Measurements from ENCODE around the gene CDV3. TPM values are rescaled to one million over a fixed set of nuclear protein-coding genes. Genes with fewer than 3 reads are reported as not detected.

The CDV3 gene
- total and polyA plus RNA-seq, 2 donors (not counting 1 experiment from before 2014, with no cell fraction given) = 39.8 to 188 TPM

- Histone ChIP-seq H3K27me3 (replicated peaks in 1 of 4; ENCODE audit: control extremely low read depth in 1 of 4, control insufficient read depth in 3 of 4, insufficient read depth in 4 of 4, low read length in 3 of 4) (no peaks in the 10 kb centered on the region), H3K4me1 (ENCODE audit: control insufficient read depth in 2 of 2, insufficient read depth in 2 of 2, low read length in 2 of 2) (peaks cover 44 to 50% of the 10 kb centered on the region in 2 donors), H3K4me3 (ENCODE audit: control extremely low read depth in 1 of 5, extremely low read depth in 1 of 5, insufficient read depth in 1 of 5, low read depth in 2 of 5, low read length in 4 of 5) (peak overlapping the region in 1 of 5 experiments; percentile 6), H3K79me2 (ENCODE audit: control insufficient read depth, insufficient read depth, low read length) (peaks cover 66% of the 10 kb centered on the region), H3K4me2 (replicated peaks; ENCODE audit: low read depth, low read length, poor library complexity, severe bottlenecking) (peak overlapping the region; percentile 89), H2AFZ (ENCODE audit: insufficient read depth, low read depth, low read length, poor library complexity, severe bottlenecking) (no peak overlapping the region), H3K9me3 (ENCODE audit: control extremely low read depth in 1 of 3, control insufficient read depth in 2 of 3, insufficient read depth in 1 of 3, low read length in 2 of 3) (no peaks in the 10 kb centered on the region), H3K9ac (ENCODE audit: low read length) (peak overlapping the region; percentile 4), H3K36me3 (replicated peaks in 1 of 2; ENCODE audit: control extremely low read depth in 1 of 2, control insufficient read depth in 1 of 2, extremely low read depth in 1 of 2, insufficient read depth in 2 of 2, low read length in 1 of 2) (peaks cover 8 to 46% of the 10 kb centered on the region in 2 experiments), H3K27ac (ENCODE audit: low read length in 2 of 2) (no peak overlapping the region), H4K20me1 (ENCODE audit: control insufficient read depth, insufficient read depth, low read length, poor library complexity, severe bottlenecking) (peaks cover 55% of the 10 kb centered on the region)
- H3K9me3 Mint-ChIP-seq (ENCODE audit: insufficient read depth) = no peaks in the 10 kb centered on the region
- intact Hi-C loops (cut with micrococcal nuclease) = loop anchor here (10.0 kb wide), 1 partner anchor 669 kb away; no protein-coding TSS in a partner anchor
- no peaks in the 10 kb centered on the region for H3K27me3 Mint-ChIP-seq
- H3K27ac Mint-ChIP-seq = peak overlapping the region; percentile 76
- ATAC-seq (ENCODE audit: low read depth) = no peak
- no peak for DNase-seq
- POLR2A ChIA-PET = interaction anchor here (0.7 kb wide), 1 partner anchor 85 kb away, joined by 5 read pairs; the partner anchor contains the start of gene TOPBP1
- peak overlapping the region; percentile 94 for H3K4me3 Mint-ChIP-seq
- H3K4me1 Mint-ChIP-seq = peaks cover 68% of the 10 kb centered on the region
- no peak for TF ChIP-seq EZH2 (IDR thresholded peaks at IDR 0.05; ENCODE audit: borderline replicate concordance, insufficient read depth, low read depth, low read length, poor library complexity, severe bottlenecking)
- TF ChIP-seq, protein P1, sequence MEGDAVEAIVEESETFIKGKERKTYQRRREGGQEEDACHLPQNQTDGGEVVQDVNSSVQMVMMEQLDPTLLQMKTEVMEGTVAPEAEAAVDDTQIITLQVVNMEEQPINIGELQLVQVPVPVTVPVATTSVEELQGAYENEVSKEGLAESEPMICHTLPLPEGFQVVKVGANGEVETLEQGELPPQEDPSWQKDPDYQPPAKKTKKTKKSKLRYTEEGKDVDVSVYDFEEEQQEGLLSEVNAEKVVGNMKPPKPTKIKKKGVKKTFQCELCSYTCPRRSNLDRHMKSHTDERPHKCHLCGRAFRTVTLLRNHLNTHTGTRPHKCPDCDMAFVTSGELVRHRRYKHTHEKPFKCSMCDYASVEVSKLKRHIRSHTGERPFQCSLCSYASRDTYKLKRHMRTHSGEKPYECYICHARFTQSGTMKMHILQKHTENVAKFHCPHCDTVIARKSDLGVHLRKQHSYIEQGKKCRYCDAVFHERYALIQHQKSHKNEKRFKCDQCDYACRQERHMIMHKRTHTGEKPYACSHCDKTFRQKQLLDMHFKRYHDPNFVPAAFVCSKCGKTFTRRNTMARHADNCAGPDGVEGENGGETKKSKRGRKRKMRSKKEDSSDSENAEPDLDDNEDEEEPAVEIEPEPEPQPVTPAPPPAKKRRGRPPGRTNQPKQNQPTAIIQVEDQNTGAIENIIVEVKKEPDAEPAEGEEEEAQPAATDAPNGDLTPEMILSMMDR (IDR thresholded peaks at IDR 0.05) = no peak
- 60% methylated on average over 2 of the region's 3 CpGs for WGBS (ENCODE audit: insufficient coverage)
- CTCF ChIA-PET = interaction anchor here (1.5 to 9.4 kb wide), 3 partner anchors 85 to 138 kb away, joined by 5 to 81 read pairs (median 5); no protein-coding TSS in a partner anchor
Measured at GRCh38 chr3:133576169-133576568, 2.7 kb downstream of the CDV3 start.

DNA sequence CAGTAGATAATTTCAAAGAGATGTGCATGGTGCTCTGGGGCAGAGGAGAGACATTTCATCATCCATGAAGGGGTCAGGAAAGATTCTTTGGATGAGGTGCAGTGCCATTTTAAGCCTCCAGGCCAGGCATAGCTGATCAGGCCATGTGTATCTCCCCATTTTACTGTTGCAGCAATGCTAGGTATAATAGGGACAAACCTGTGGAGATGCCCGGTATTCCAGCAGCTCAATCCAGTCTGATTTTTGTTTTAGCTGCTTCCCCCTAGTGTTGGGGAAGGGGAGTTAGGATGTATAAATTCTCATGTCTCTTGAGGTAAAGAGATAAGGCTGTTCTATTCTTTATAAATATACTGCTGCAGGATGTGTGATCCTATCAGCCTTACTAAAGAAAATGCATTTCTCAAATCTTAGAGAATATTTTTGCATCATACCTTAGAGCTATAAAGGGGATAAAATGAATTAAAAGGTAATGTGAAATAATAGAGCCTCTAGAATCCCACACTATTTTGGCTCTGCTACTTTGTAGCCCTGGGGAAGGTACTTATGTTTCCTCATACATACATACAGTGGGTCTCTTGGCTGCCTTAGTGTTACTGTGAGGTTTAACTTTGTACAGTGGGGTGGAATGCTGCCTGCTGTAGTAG lies 5.2 kb downstream of the CDV3 start:
- ChIA-PET POLR2A (interaction anchor here (0.7 kb wide), 1 partner anchor 636 kb away, joined by 4 read pairs; no protein-coding TSS in a partner anchor), CTCF (interaction anchor here (0.5 to 9.4 kb wide), 28 partner anchors 10 to 855 kb away, joined by 3 to 81 read pairs (median 4); no protein-coding TSS in a partner anchor)
- Histone ChIP-seq H3K4me2 (replicated peaks; ENCODE audit: low read depth, low read length, poor library complexity, severe bottlenecking) (peak overlapping the region; percentile 18), H2AFZ (ENCODE audit: insufficient read depth, low read depth, low read length, poor library complexity, severe bottlenecking) (no peak overlapping the region), H3K27me3 (replicated peaks in 1 of 4; ENCODE audit: control extremely low read depth in 1 of 4, control insufficient read depth in 3 of 4, insufficient read depth in 4 of 4, low read length in 3 of 4) (no peaks in the 10 kb centered on the region), H3K27ac (ENCODE audit: low read length in 2 of 2) (no peak overlapping the region), H3K4me1 (ENCODE audit: control insufficient read depth in 2 of 2, insufficient read depth in 2 of 2, low read length in 2 of 2) (peaks cover 33 to 34% of the 10 kb centered on the region in 2 donors), H3K36me3 (replicated peaks in 1 of 2; ENCODE audit: control extremely low read depth in 1 of 2, control insufficient read depth in 1 of 2, extremely low read depth in 1 of 2, insufficient read depth in 2 of 2, low read length in 1 of 2) (peaks cover 10 to 69% of the 10 kb centered on the region in 2 experiments), H3K79me2 (ENCODE audit: control insufficient read depth, insufficient read depth, low read length) (peaks cover 90% of the 10 kb centered on the region), H3K9me3 (ENCODE audit: control extremely low read depth in 1 of 3, control insufficient read depth in 2 of 3, insufficient read depth in 1 of 3, low read length in 2 of 3) (no peaks in the 10 kb centered on the region), H3K4me3 (ENCODE audit: control extremely low read depth in 1 of 5, extremely low read depth in 1 of 5, insufficient read depth in 1 of 5, low read depth in 2 of 5, low read length in 4 of 5) (no peak overlapping the region), H3K9ac (ENCODE audit: low read length) (no peak overlapping the region), H4K20me1 (ENCODE audit: control insufficient read depth, insufficient read depth, low read length, poor library complexity, severe bottlenecking) (peaks cover 79% of the 10 kb centered on the region)
- Mint-ChIP-seq H3K4me1 (peaks cover 64% of the 10 kb centered on the region), H3K4me3 (peak overlapping the region; percentile 55), H3K27ac (peak overlapping the region; percentile 16), H3K9me3 (ENCODE audit: insufficient read depth) (no peaks in the 10 kb centered on the region), H3K27me3 (no peaks in the 10 kb centered on the region)
- WGBS (ENCODE audit: insufficient coverage) = no CpG with 5 or more reads among the region's 1 CpG
- intact Hi-C loops (cut with micrococcal nuclease) = loop anchor here (10.0 kb wide), 1 partner anchor 666 kb away; no protein-coding TSS in a partner anchor
- ATAC-seq (ENCODE audit: low read depth) (no peak), DNase-seq (peak; percentile 26)
- TF ChIP-seq, protein P1 (IDR thresholded peaks at IDR 0.05) = peak; percentile 56
- no peak for TF ChIP-seq EZH2 (IDR thresholded peaks at IDR 0.05; ENCODE audit: borderline replicate concordance, insufficient read depth, low read depth, low read length, poor library complexity, severe bottlenecking)
